CD14-positive monocyte (primary cell): ENCODE measurements around the gene KIAA1586. TPM values are rescaled to one million over a fixed set of nuclear protein-coding genes. Genes with fewer than 3 reads are reported as not detected.

Source experiments
- DNase-seq, 3 donors: peaks; one replicate each; pipeline ENCODE4 v3.0.0-alpha.2; 2011 to 2022
- H2AFZ ChIP-seq: 2 replicates; pipeline ENCODE4 v1.6.0; 2012; ENCODE audit warnings: mild to moderate bottlenecking, low read depth, low read length, inconsistent platforms; ENCODE audit not compliant: insufficient read depth, poor library complexity, severe bottlenecking
- H3K27ac ChIP-seq, 2 donors: 1 replicate in 1 of 2; 2 replicates in 1 of 2; pipeline ENCODE4 v1.5.1; 2012 to 2013; ENCODE audit warnings: low read length in 2 of 2, control low read depth in 1 of 2, inconsistent platforms in 1 of 2, low read depth in 1 of 2, mild to moderate bottlenecking in 1 of 2
- H3K27me3 ChIP-seq, 2 donors: one replicate each; pipeline versions ENCODE4 v1.6.0 to v1.6.1; 2011 to 2013; ENCODE audit warnings: low read length in 2 of 2; ENCODE audit not compliant: control insufficient read depth in 2 of 2, insufficient read depth in 2 of 2
- H3K36me3 ChIP-seq, 2 donors: replicated peaks in 1 of 2; 1 replicate in 1 of 2; 2 replicates in 1 of 2; pipeline versions ENCODE4 v1.5.1 to v1.6.1; 2012 to 2013; ENCODE audit warnings: low read length in 2 of 2, control low read depth in 1 of 2, inconsistent platforms in 1 of 2, mild to moderate bottlenecking in 1 of 2; ENCODE audit not compliant: insufficient read depth in 2 of 2, control insufficient read depth in 1 of 2
- H3K4me1 ChIP-seq, 2 donors: 1 replicate in 1 of 2; 2 replicates in 1 of 2; pipeline versions ENCODE4 v1.5.1 to v1.6.1; 2012 to 2013; ENCODE audit warnings: low read length in 2 of 2, control low read depth in 1 of 2, inconsistent platforms in 1 of 2, mild to moderate bottlenecking in 1 of 2, moderate library complexity in 1 of 2; ENCODE audit not compliant: insufficient read depth in 2 of 2, control insufficient read depth in 1 of 2
- H3K4me2 ChIP-seq: replicated peaks from 2 replicates; pipeline ENCODE3; 2012; ENCODE audit warnings: low read length, moderate library complexity, mild to moderate bottlenecking; ENCODE audit not compliant: poor library complexity, severe bottlenecking; ENCODE audit errors: extremely low read depth
- H3K4me3 ChIP-seq, 3 experiments: fragments of 200-600 bp in 1 of 3; sonication (generic) in 1 of 3; replicated peaks in 1 of 3; 1 replicate in 2 of 3; 2 replicates in 1 of 3; pipeline ENCODE4 v1.5.1; 2011 to 2013; ENCODE audit warnings: low read length in 3 of 3, mild to moderate bottlenecking in 3 of 3, control low read depth in 2 of 3, low read depth in 2 of 3, inconsistent platforms in 1 of 3, moderate library complexity in 1 of 3
- H3K79me2 ChIP-seq: 2 replicates; pipeline ENCODE4 v1.6.0; 2012; ENCODE audit warnings: mild to moderate bottlenecking, control low read depth, inconsistent platforms, low read length, moderate library complexity; ENCODE audit not compliant: insufficient read depth
- H3K9ac ChIP-seq: 2 replicates; pipeline ENCODE4 v1.6.0; 2017; ENCODE audit warnings: low read length, mild to moderate bottlenecking; ENCODE audit not compliant: insufficient read depth, poor library complexity, severe bottlenecking
- H3K9me3 ChIP-seq, 2 donors: replicated peaks in 1 of 2; 1 replicate in 1 of 2; 2 replicates in 1 of 2; pipeline versions ENCODE4 v1.5.1 to v1.6.1; 2012 to 2013; ENCODE audit warnings: low read length in 2 of 2, control low read depth in 1 of 2; ENCODE audit not compliant: control insufficient read depth in 1 of 2, insufficient read depth in 1 of 2
- H4K20me1 ChIP-seq: 2 replicates; pipeline ENCODE4 v1.6.0; 2012; ENCODE audit warnings: mild to moderate bottlenecking, low read length, control low read depth, moderate library complexity; ENCODE audit not compliant: insufficient read depth
- H3K27ac Mint-ChIP-seq, 7 donors: one replicate each; pipeline ENCODE4 v1.8.0; 2020; ENCODE audit warnings: mild to moderate bottlenecking in 7 of 7, mixed read lengths in 7 of 7, moderate library complexity in 6 of 7, inconsistent platforms in 2 of 7
- H3K27me3 Mint-ChIP-seq, 3 donors: one replicate each; pipeline ENCODE4 v1.8.0; 2021 to 2022; ENCODE audit warnings: low read depth in 3 of 3, mild to moderate bottlenecking in 3 of 3, mixed read lengths in 3 of 3, moderate library complexity in 3 of 3, inconsistent platforms in 1 of 3
- H3K36me3 Mint-ChIP-seq, 2 donors: one replicate each; pipeline ENCODE4 v1.8.0; 2020; ENCODE audit warnings: mixed read lengths in 2 of 2, inconsistent platforms in 1 of 2, mild to moderate bottlenecking in 1 of 2
- H3K4me1 Mint-ChIP-seq: one replicate; pipeline ENCODE4 v1.8.0; 2020; ENCODE audit warnings: mild to moderate bottlenecking, mixed read lengths
- H3K4me3 Mint-ChIP-seq, 2 donors: one replicate each; pipeline ENCODE4 v1.8.0; 2020; ENCODE audit warnings: mild to moderate bottlenecking in 2 of 2, mixed read lengths in 2 of 2, moderate library complexity in 1 of 2
- H3K9me3 Mint-ChIP-seq, 7 donors: one replicate each; pipeline ENCODE4 v1.8.0; 2020 to 2022; ENCODE audit warnings: mixed read lengths in 7 of 7, mild to moderate bottlenecking in 6 of 7, moderate library complexity in 6 of 7, inconsistent platforms in 2 of 7
- WGBS: methylation state at CpG from one replicate; pipeline ENCODE4 v1.1.5; 2013; ENCODE audit warnings: missing lambda C conversion rate; ENCODE audit not compliant: insufficient coverage; 5-methylcytosine and 5-hydroxymethylcytosine counted together
- intact Hi-C, 2 donors: fragments of 100-400 bp; cut with micrococcal nuclease; formaldehyde crosslinking; loops; one replicate each; pipeline versions ENCODE4 v1.15.0 to v1.15.1; 2023
- polyA plus RNA-seq, 3 donors: library from polyadenylated mRNA; depleted of rRNA in 1 of 3; unstranded in 2 of 3; stranded (reverse) in 1 of 3; fragments of 300-500 nt in 2 of 3; fragments of >200 nt in 1 of 3; fragmentation: Illumina TruSeq in 2 of 3; gene quantifications; 1 replicate in 2 of 3; 2 replicates in 1 of 3; pipeline ENCODE4 v1.2.3, GENCODE V29; 2012 to 2021
- TF ChIP-seq, protein P1 (sequence below): fragments of 200-600 bp; IDR thresholded peaks from one replicate; pipeline ENCODE4 v1.8.0; 2022; ENCODE audit warnings: antibody characterized with exemption, mild to moderate bottlenecking

The KIAA1586 gene
- polyA plus RNA-seq, 3 donors: 1.1 to 5.0 (median 4.4) TPM

DNA sequence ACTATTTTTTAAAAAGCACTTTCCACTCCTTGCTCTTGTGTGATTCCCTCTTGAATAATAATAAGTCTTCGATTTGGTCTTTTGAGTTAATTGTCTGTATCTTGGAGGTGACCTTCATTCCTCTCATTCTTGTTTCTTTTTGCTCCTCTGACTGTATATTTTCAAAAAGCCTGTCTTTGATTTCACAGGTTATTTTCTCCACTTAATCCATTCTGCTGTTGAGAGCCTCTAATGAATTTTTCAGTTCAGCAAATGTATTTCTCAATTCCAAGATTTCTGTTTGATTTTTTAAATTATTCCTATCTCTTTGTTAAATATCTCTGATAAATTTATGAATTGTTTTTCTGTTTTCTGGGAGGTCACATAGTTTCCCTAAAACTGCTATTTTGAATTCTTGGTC, 21.7 kb upstream of the KIAA1586 start:
- H3K4me2 ChIP-seq: no peak overlapping the region
- H2AFZ ChIP-seq: no peak overlapping the region
- no peaks in the 10 kb centered on the region for H4K20me1 ChIP-seq
- intact Hi-C loops: no loop called here
- H3K4me3 ChIP-seq: no peak overlapping the region
- no peaks in the 10 kb centered on the region for H3K79me2 ChIP-seq
- Mint-ChIP-seq H3K27me3 (no peaks in the 10 kb centered on the region), H3K27ac (no peak overlapping the region), H3K4me1 (no peaks in the 10 kb centered on the region), H3K9me3 (peaks cover 12 to 19% (median 16%) of the 10 kb centered on the region in 7 donors), H3K4me3 (no peak overlapping the region), H3K36me3 (no peaks in the 10 kb centered on the region)
- TF ChIP-seq, protein P1, sequence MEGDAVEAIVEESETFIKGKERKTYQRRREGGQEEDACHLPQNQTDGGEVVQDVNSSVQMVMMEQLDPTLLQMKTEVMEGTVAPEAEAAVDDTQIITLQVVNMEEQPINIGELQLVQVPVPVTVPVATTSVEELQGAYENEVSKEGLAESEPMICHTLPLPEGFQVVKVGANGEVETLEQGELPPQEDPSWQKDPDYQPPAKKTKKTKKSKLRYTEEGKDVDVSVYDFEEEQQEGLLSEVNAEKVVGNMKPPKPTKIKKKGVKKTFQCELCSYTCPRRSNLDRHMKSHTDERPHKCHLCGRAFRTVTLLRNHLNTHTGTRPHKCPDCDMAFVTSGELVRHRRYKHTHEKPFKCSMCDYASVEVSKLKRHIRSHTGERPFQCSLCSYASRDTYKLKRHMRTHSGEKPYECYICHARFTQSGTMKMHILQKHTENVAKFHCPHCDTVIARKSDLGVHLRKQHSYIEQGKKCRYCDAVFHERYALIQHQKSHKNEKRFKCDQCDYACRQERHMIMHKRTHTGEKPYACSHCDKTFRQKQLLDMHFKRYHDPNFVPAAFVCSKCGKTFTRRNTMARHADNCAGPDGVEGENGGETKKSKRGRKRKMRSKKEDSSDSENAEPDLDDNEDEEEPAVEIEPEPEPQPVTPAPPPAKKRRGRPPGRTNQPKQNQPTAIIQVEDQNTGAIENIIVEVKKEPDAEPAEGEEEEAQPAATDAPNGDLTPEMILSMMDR: no peak
- no peaks in the 10 kb centered on the region for H3K36me3 ChIP-seq
- no peaks in the 10 kb centered on the region for H3K27me3 ChIP-seq
- DNase-seq: no peak
- H3K9ac ChIP-seq: no peak overlapping the region
- H3K4me1 ChIP-seq: no peaks in the 10 kb centered on the region
- H3K27ac ChIP-seq: no peak overlapping the region
- WGBS: no CpG with 5 or more reads among the region's 1 CpG
- peaks cover 4 to 12% of the 10 kb centered on the region in 2 donors for H3K9me3 ChIP-seq

DNA sequence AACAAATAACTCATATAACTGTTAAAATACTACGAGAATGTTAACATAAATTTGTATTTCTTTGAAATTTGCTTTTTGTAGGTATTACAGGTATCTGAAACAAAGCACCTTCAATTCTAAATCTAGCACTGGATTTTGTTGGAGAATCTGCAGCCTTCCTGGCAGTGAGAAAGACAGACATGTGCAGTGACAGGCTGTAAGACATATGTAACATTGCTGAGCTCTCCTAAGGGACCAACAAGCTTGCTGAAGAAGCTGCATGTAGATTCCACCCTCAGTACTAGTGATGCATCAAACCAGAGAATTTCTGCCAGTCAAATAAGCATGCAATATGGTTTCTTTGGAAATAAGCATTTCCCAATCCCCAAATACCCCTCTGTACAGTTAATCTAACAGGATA, 20.5 kb upstream of the KIAA1586 start:
- Histone ChIP-seq H3K79me2 (no peaks in the 10 kb centered on the region), H3K27ac (no peak overlapping the region), H3K4me3 (no peak overlapping the region), H3K4me1 (no peaks in the 10 kb centered on the region), H3K9ac (no peak overlapping the region), H3K4me2 (no peak overlapping the region), H3K36me3 (no peaks in the 10 kb centered on the region), H3K9me3 (peaks cover 4 to 12% of the 10 kb centered on the region in 2 donors), H2AFZ (no peak overlapping the region), H3K27me3 (no peaks in the 10 kb centered on the region), H4K20me1 (no peaks in the 10 kb centered on the region)
- intact Hi-C loops: no loop called here
- DNase-seq: no peak
- Mint-ChIP-seq H3K4me3 (no peak overlapping the region), H3K36me3 (no peaks in the 10 kb centered on the region), H3K4me1 (no peaks in the 10 kb centered on the region), H3K9me3 (peaks cover 12 to 19% (median 16%) of the 10 kb centered on the region in 7 donors), H3K27me3 (no peaks in the 10 kb centered on the region), H3K27ac (no peak overlapping the region)
- TF ChIP-seq, protein P1: no peak
- WGBS: no CpG with 5 or more reads among the region's 1 CpG
